HuH-7 (cell line): ENCODE data around the gene PGM5.

Experiments
- DNase-seq: peaks from one replicate; pipeline ENCODE4 v3.0.0; 2011; ENCODE audit warnings: low spot score

The PGM5 gene

GRCh38 chr9:68497629-68498028 is 141.2 kb downstream of the PGM5 start:
- no peak for DNase-seq

- DNase-seq = no peak
These were observed 142.4 kb downstream of the PGM5 start for GRCh38 chr9:68498816-68499215.

- no peak for DNase-seq
These were observed 144.3 kb downstream of the PGM5 start for GRCh38 chr9:68500457-68501381.

- DNase-seq = no peak
These were observed 145.9 kb downstream of the PGM5 start for GRCh38 chr9:68502279-68502678.

GRCh38 chr9:68505681-68506409 is 149.4 kb downstream of the PGM5 start:
- no peak for DNase-seq

DNA sequence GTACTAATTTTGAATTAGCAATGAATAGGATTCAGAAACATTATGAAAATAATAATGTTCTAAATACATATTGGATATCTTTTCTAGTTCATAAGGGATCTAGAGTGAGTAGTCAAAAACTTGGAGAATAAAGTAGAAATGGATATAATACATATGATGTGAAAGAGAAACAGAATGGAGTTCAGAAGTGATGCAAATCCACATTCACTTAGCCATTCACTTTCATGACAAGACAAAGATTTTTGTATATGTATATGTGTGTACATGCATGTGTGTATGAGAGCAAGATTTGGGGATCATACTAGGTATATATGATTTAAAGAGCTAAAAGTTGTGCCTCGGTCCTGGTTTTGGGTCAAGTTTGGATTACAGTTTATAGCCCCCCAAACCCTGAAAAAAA is 150.1 kb downstream of the PGM5 start:
- no peak for DNase-seq

DNA sequence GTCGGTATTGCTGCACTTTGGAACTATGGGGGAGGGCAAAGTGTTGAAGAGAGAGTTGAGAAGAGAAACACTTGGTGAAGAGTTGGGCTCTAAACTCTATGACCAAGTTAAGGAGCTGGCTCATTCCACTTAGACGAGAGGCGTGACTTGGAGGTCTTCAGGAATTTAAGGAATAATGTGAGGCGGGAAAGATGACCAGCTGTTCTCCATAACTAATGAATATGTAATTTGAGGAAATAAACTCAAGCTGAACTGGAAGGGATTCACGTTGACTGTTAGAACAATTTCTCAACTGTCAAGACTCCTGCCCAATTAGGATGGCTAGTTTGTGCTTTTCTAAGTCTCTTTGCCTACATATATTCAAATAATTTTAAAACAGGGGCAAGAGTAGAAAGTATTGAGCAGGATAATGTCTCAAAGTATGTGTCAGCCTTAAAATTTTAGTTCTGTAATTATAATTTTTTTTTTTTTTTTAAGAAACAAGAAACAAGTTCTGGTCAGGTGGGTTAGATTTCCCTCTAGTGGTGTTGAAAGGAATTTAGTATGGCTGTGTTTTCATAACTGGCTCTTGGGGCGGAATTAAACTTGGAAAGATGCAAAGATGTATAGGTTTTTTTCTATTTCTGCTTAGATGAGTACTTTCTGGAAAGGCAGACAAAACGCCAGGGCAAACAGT is 150.9 kb downstream of the PGM5 start:
- DNase-seq = peak; percentile 10

GRCh38 chr9:68507806-68508145 is 151.4 kb downstream of the PGM5 start:
- no peak for DNase-seq

- no peak for DNase-seq
These were observed 152.1 kb downstream of the PGM5 start for GRCh38 chr9:68508547-68508946.

- no peak for DNase-seq
These were observed 153.3 kb downstream of the PGM5 start for GRCh38 chr9:68509689-68510088.

GRCh38 chr9:68513385-68513784 is 157.0 kb downstream of the PGM5 start:
- DNase-seq = no peak

GRCh38 chr9:68513981-68514380 is 157.6 kb downstream of the PGM5 start:
- no peak for DNase-seq

GRCh38 chr9:68515326-68516017 is 159.1 kb downstream of the PGM5 start:
- DNase-seq = no peak

GRCh38 chr9:68522131-68522530 is 165.7 kb downstream of the PGM5 start:
- no peak for DNase-seq

DNA sequence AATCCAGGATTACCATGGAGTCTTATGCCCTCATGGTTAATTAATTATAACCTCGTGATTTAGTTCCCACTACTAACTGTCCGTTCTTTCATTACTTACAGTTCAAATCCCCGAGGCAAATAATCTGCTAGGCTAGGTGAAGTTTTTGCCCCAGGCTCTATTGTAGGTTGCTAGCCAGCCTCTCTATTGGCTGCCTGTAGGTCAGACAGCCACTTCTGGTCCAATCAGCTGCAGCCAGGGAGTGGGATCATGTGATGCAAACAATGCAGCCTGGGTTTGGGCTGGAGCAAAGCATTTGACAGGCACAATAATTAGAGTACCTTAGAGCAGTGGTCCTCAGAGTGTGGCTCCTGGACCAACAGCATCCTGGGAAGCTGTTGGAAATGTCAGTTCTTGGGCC is 166.5 kb downstream of the PGM5 start:
- no peak for DNase-seq

DNA sequence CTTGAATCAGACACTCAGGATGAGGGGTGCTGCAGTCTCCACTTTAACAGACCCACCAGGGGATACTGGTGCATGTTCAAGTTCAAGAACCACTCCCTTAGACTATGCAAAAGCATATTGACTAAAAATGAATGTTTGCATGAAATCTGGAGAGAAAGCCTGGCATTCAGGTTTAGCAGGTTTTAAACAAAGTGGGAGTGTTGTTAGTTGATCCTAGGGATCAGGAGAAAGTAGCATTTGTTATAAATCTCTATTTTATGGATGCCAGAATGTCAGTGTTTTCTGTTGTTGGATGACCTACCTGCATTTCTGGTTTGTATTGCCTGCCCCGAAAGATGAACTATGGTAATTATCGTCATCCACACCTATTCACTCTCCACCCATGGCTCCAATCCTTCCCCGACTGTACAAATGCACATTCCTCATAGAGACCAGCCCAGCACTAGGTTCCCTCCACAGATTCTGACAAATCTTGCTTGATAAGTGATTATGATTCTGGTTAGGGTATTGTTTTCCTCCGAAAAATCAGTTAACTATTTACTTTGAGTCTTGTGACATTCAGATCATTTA is 167.0 kb downstream of the PGM5 start:
- DNase-seq = no peak

GRCh38 chr9:68530618-68531017 is 174.2 kb downstream of the PGM5 start:
- DNase-seq = peak; percentile 21

DNA sequence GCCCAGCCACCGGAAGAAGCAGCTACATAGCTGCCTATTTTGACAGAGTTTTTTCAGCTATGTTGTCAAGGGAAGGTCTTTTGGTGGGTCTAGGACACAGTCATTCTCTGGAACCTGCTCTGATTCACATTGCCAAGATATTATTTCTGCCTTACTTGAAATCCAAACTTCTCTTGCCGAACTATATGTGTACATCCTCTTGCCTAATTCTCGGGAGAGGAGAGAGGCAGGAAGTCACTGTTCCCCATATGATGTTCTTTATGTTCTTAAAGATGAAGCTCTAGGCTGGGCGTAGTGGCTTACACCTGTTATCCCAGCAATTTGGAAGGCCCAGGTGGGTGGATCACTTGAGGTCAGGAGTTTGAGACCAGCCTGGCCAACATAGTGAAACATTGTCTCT is 175.7 kb downstream of the PGM5 start:
- DNase-seq = no peak

GRCh38 chr9:68533678-68534077 is 177.3 kb downstream of the PGM5 start:
- DNase-seq = no peak

- no peak for DNase-seq
These were observed 180.6 kb downstream of the PGM5 start for GRCh38 chr9:68536876-68537615.

DNA sequence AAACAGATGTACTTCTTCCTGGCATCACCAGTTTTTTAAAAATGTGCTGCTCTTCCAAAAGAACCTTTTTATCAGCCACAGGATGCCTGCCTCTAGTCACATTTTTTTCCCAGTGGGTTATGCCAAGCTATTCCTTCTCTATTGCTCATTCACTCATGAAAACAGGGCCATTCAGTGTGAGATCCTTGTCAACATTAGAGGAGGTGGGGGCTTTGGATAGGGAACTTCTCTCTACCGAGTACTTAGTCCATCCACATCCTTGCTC is 181.1 kb downstream of the PGM5 start:
- no peak for DNase-seq

GRCh38 chr9:68538200-68538599 is 181.8 kb downstream of the PGM5 start:
- DNase-seq = no peak
